Ovary (tissue), 3 donors: ENCODE measurements around the gene LSM8.

Source experiments
- CTCF ChIP-seq, 3 donors: fragments of 450-650 bp in 2 of 3; fragments of 200-600 bp in 1 of 3; IDR thresholded peaks; one replicate each; pipeline versions ENCODE4 v1.5.1 to v1.8.0; 2016 to 2022; ENCODE audit warnings: antibody characterized with exemption in 3 of 3, mild to moderate bottlenecking in 1 of 3
- EP300 ChIP-seq: sonication (generic); formaldehyde crosslinking; IDR thresholded peaks from one replicate; pipeline ENCODE4 v1.6.1; 2017; ENCODE audit warnings: antibody characterized with exemption
- POLR2A ChIP-seq: fragments of 450-650 bp; IDR thresholded peaks from one replicate; pipeline ENCODE4 v1.6.1; 2017; ENCODE audit warnings: antibody characterized with exemption, mild to moderate bottlenecking, moderate library complexity
- donor health status: DM: no; HTN: no; CAD: no.

GRCh38 chr7:118182593-118183427, 1.2 kb upstream of the LSM8 start:
- TF ChIP-seq CTCF (IDR thresholded peaks at IDR 0.05) (no peak), POLR2A (no peak), EP300 (no peak)
